AG04449 (cell line): Measurements from ENCODE around the gene CASTOR1.

Source experiments
- CTCF ChIA-PET: fragments of 350-600 bp; formaldehyde crosslinking; extraction: SDS; loops from one replicate; lab custom pipeline; 2021; ENCODE audit warnings: antibody characterized with exemption; lab: Yijun Ruan, JAX
- POLR2A ChIA-PET: fragments of 400-600, 350-600 bp; formaldehyde crosslinking; extraction: SDS; loops from one replicate; lab custom pipeline; 2020; ENCODE audit warnings: antibody characterized with exemption, inconsistent platforms; lab: Yijun Ruan, JAX
- DNase-seq: peaks from one replicate; pipeline ENCODE4 v3.0.0-alpha.2; 2010; ENCODE audit warnings: low read depth, low spot score
- H3K4me3 ChIP-seq: 2 replicates; pipeline ENCODE4 v1.5.1; 2011; ENCODE audit warnings: low read depth, mild to moderate bottlenecking, control low read depth, low read length
- TF ChIP-seq, protein P1 (sequence below): IDR thresholded peaks from one replicate; pipeline ENCODE4 v1.5.1; 2011; ENCODE audit warnings: mild to moderate bottlenecking, moderate library complexity, low read length, control low read depth, inconsistent platforms; ENCODE audit not compliant: insufficient read depth; ENCODE audit errors: missing control alignments

CASTOR1 gene

DNA sequence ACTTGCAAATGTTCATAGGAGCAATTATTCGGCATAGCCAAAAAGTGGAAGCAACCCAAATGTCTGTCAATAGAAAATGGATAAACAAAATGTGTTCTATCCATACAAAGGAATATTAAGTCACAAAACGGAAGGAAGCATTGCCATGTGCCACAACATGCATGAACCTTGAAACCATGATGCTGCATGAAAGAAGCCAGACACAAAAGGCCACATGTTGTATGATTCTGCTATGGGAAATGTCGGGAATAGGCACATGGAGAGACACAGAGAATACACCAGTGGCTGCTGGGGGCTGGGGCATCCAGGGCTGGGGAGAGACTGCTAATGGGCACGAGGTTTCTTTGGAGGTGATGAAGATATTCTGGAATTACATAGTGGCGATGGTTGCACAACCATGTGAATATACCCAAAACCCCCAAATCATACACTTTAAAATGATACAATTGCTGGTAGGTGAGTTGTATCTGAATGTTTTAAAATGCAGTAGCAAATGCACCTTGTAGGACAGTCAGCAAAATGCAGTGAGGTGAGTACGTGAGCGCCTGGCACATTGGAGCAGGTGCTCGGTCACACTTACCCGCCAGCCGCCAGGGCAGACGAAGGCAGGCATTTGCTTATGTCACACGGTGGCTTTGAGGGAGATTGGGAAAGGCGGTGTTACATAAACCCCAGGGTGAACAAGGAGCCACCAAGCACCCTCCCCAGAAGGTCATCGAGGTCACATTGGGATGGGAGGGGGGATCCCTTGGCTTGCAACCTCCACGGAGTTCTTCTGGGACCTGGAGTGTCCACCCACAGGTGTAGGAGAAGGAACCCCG is 16.3 kb downstream of the CASTOR1 start:
- POLR2A ChIA-PET, result no interaction called here
- CTCF ChIA-PET, result interaction anchor here (1.0 to 7.5 kb wide), 3 partner anchors 9 to 15 kb away, joined by 4 to 77 read pairs (median 33); partner anchors contain the start of gene CASTOR1
- no peak for DNase-seq

DNA sequence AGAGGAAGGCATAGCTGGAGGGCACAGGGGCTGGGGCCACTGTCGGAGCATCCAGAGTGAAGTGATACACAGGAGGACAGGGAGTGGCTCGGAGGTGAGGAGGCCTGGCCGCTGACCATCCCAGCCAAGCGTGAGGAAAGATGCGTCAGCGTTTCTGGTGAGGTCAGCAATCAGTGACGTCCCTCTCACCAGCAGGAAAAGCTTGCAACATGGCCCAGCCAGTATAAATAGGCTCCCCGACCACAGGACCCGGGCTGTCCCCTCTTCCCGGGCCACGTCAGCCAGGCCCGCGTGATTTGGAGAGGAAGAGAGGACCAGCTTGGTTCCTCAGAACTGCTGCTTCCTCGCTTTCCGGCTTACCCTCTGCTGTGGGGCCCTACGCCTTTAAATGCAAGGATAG is 18.5 kb downstream of the CASTOR1 start:
- ChIA-PET CTCF (interaction anchor here (0.7 to 2.2 kb wide), 5 partner anchors 9 to 163 kb away, joined by 3 to 8 read pairs (median 4); partner anchors contain the start of gene RNF215), POLR2A (no interaction called here)
- H3K4me3 ChIP-seq, result no peak overlapping the region
- DNase-seq, result no peak
- TF ChIP-seq, protein P1, sequence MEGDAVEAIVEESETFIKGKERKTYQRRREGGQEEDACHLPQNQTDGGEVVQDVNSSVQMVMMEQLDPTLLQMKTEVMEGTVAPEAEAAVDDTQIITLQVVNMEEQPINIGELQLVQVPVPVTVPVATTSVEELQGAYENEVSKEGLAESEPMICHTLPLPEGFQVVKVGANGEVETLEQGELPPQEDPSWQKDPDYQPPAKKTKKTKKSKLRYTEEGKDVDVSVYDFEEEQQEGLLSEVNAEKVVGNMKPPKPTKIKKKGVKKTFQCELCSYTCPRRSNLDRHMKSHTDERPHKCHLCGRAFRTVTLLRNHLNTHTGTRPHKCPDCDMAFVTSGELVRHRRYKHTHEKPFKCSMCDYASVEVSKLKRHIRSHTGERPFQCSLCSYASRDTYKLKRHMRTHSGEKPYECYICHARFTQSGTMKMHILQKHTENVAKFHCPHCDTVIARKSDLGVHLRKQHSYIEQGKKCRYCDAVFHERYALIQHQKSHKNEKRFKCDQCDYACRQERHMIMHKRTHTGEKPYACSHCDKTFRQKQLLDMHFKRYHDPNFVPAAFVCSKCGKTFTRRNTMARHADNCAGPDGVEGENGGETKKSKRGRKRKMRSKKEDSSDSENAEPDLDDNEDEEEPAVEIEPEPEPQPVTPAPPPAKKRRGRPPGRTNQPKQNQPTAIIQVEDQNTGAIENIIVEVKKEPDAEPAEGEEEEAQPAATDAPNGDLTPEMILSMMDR, result no peak

More for the DNA sequence above, 16.3 kb downstream of the CASTOR1 start:
- TF ChIP-seq, protein P1, result no peak
- H3K4me3 ChIP-seq, result no peak overlapping the region

GRCh38 chr22:30268331-30268730 is 21.0 kb downstream of the CASTOR1 start:
- TF ChIP-seq, protein P1, result no peak
- CTCF ChIA-PET, result interaction anchor here (0.6 to 2.6 kb wide), 6 partner anchors 9 to 211 kb away, joined by 3 to 14 read pairs (median 6); partner anchors contain the start of genes CASTOR1 and RNF215
- POLR2A ChIA-PET, result no interaction called here
- no peak overlapping the region for H3K4me3 ChIP-seq
- DNase-seq, result no peak

GRCh38 chr22:30267382-30268302 is 21.7 kb downstream of the CASTOR1 start:
- ChIA-PET CTCF (interaction anchor here (0.7 to 2.6 kb wide), 6 partner anchors 8 to 160 kb away, joined by 3 to 14 read pairs (median 6); partner anchors contain the start of genes CASTOR1 and RNF215), POLR2A (no interaction called here)
- no peak for DNase-seq
- H3K4me3 ChIP-seq, result no peak overlapping the region
- TF ChIP-seq, protein P1, result no peak

DNA sequence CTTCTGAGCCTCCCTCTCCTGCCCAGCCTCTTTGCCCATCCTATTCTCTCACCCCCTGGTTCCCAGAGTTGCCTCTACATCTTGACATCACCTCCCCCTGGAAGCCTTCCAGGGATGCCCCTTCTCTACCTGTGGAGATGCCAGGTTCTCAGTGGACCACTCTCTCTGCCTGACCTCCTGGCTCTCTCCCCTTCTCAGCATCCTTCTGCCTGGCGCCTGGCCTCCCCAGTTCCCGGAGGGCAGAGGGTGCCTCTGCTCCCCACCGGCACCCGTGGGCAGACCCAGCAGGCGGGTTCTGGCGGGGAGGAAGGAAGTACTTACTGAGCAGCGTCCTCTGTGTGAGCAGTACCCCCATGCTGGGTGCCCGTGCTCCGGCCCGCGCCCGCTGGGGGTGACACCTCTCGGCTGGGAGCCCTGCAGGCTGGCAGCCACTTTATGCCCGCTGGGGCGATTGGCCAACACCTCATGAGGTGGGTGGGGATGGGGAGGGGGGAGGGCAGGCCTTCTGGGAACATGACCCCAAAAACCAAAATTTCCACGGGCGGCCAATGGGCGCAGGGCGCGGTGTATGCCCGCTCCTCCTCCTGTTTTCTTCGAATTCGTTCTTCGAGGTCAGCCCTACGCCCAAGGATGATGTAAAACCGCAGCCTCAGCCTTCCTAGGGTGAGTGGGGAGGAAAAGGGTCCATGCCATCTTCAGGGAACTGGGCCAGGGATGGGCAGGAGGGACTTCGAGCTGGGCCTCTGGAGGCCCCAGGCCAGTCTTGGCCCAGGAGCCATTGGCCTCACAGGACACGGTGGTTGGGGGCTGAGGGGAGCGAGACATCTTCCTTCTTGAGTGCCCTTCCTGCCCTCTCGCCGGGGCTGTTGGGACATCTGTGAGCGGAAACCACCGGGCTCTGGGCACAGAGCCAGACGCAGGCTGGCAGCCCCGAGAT is 22.6 kb downstream of the CASTOR1 start, which contains the start of gene OSM:
TSS of gene OSM (minus strand) at position 407 of the 937 bp plus-strand sequence. CDS start at position 355, 52 bp downstream.
- no peak within 1 kb of the TSS for H3K4me3 ChIP-seq
- DNase-seq, result no peak
- TF ChIP-seq, protein P1, result no peak
- POLR2A ChIA-PET, result no interaction called here
- CTCF ChIA-PET, result interaction anchor here (0.6 to 2.6 kb wide), 7 partner anchors 7 to 121 kb away, joined by 3 to 14 read pairs (median 5); partner anchors contain the start of genes CASTOR1 and RNF215
